T-helper 17 cell (primary cell): ENCODE results near the gene SLC24A4. TPM values are rescaled to one million over a fixed set of nuclear protein-coding genes. Genes with fewer than 3 reads are reported as not detected.

ENCODE experiments used
- ATAC-seq: fragments of 150-1000 bp; cut with Tn5 transposase; 2 replicates; pipeline ENCODE4 v1.10.0; 2021; ENCODE audit warnings: mild to moderate bottlenecking, moderate library complexity
- DNase-seq, 3 donors: peaks; one replicate each; pipeline versions ENCODE4 v3.0.0 to v3.0.0-alpha.2; 2020 to 2021
- H3K9me3 ChIP-seq: one replicate; pipeline ENCODE4 v1.7.0; 2013; ENCODE audit warnings: low read length, mild to moderate bottlenecking; ENCODE audit not compliant: control insufficient read depth, poor library complexity, severe bottlenecking
- H3K27ac Mint-ChIP-seq: one replicate; pipeline ENCODE4 v1.8.0; 2022; ENCODE audit warnings: mild to moderate bottlenecking, moderate library complexity, mixed read lengths
- H3K27me3 Mint-ChIP-seq: one replicate; pipeline ENCODE4 v1.8.0; 2022; ENCODE audit warnings: mixed read lengths
- H3K36me3 Mint-ChIP-seq: one replicate; pipeline ENCODE4 v1.8.0; 2022; ENCODE audit warnings: low read depth, mixed read lengths
- H3K4me1 Mint-ChIP-seq: one replicate; pipeline ENCODE4 v1.8.0; 2022; ENCODE audit warnings: mild to moderate bottlenecking, mixed read lengths
- H3K4me3 Mint-ChIP-seq: one replicate; pipeline ENCODE4 v1.8.0; 2022; ENCODE audit warnings: mild to moderate bottlenecking, moderate library complexity, mixed read lengths
- total RNA-seq, 4 donors: library from RNA in 2 of 4; stranded (reverse) in 2 of 4; gene quantifications; one replicate each; pipeline ENCODE4 v1.2.3 and lab custom pipeline; 2022 to 2026

The SLC24A4 gene
- total RNA-seq, 2 donors from 2014 or later, result 0.55 to 2.0 TPM

- Mint-ChIP-seq H3K27me3 (no peaks in the 10 kb centered on the region), H3K36me3 (no peaks in the 10 kb centered on the region), H3K4me1 (peaks cover 1% of the 10 kb centered on the region), H3K27ac (no peak overlapping the region), H3K4me3 (no peak overlapping the region)
- H3K9me3 ChIP-seq, result no peaks in the 10 kb centered on the region
- ATAC-seq (no peak), DNase-seq (no peak)
Observed at GRCh38 chr14:92456215-92457015, 133.4 kb downstream of the SLC24A4 start.

DNA sequence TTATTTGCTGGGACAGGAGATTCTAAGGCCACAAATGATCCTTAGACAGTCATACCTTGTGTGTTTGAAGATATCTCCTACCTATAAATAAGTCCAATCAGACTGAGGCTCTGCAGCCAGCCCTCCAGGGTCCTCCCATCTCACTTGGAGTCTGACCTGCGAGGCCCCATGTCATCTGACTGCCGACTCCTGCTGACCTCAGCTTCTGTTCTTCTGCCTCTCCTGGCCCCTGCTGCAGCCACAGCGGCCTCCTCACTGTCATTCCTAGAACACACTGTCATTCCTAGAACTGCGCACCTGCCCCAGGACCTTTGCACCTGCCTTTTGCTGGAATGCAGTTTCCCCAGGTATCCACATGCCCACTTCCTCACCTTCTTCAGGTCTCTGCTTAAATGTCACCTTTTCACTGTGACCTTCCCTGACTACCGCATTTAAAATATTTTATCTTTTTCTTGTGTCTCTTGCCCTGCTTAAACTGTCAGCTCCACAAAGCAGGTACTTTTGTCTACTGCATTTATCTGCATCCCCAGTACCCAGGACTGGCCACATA, 134.1 kb downstream of the SLC24A4 start:
- Mint-ChIP-seq H3K27me3 (no peaks in the 10 kb centered on the region), H3K4me3 (no peak overlapping the region), H3K36me3 (no peaks in the 10 kb centered on the region), H3K27ac (peak overlapping the region; percentile 62), H3K4me1 (peaks cover 3% of the 10 kb centered on the region)
- no peak for ATAC-seq
- DNase-seq, result no peak
- H3K9me3 ChIP-seq, result no peaks in the 10 kb centered on the region

- H3K9me3 ChIP-seq, result no peaks in the 10 kb centered on the region
- ATAC-seq (no peak), DNase-seq (no peak)
- Mint-ChIP-seq H3K4me3 (no peak overlapping the region), H3K36me3 (no peaks in the 10 kb centered on the region), H3K27me3 (peaks cover 8% of the 10 kb centered on the region), H3K27ac (no peak overlapping the region), H3K4me1 (peaks cover 3% of the 10 kb centered on the region)
Observed at GRCh38 chr14:92458136-92459029, 135.4 kb downstream of the SLC24A4 start.

- H3K9me3 ChIP-seq, result no peaks in the 10 kb centered on the region
- DNase-seq (no peak), ATAC-seq (no peak)
- H3K36me3 Mint-ChIP-seq, result no peaks in the 10 kb centered on the region
- peaks cover 3% of the 10 kb centered on the region for H3K4me1 Mint-ChIP-seq
- H3K4me3 Mint-ChIP-seq, result no peak overlapping the region
- H3K27ac Mint-ChIP-seq, result no peak overlapping the region
- peaks cover 9% of the 10 kb centered on the region for H3K27me3 Mint-ChIP-seq
Observed at GRCh38 chr14:92459030-92459949, 136.3 kb downstream of the SLC24A4 start.

DNA sequence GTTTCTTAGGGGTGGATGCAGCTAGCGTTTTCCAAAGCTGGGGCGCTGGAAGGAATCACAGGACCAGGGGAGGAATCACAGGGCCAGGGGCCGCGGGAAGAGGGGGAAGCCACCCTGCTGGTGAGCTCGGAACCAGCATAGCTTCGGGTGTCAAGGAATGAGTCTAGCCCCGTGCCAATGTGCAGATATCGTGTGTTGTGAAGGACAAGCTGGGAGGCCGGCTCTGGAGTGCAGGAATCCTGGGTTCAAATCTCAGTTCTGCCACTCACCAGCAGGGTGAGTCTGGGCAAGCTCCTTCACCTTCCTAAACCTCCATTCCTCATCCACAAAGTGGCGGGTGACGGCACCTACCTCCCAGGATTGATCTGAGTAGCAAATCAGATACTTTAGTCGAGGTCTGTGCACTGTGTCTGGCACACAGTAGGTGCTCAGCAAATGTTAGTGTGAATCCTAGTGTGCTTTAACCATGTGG, 137.0 kb downstream of the SLC24A4 start:
- Mint-ChIP-seq H3K4me3 (no peak overlapping the region), H3K4me1 (peaks cover 3% of the 10 kb centered on the region), H3K36me3 (no peaks in the 10 kb centered on the region), H3K27me3 (peaks cover 9% of the 10 kb centered on the region), H3K27ac (no peak overlapping the region)
- ATAC-seq, result no peak
- DNase-seq, result no peak
- H3K9me3 ChIP-seq, result no peaks in the 10 kb centered on the region

- Mint-ChIP-seq H3K4me3 (no peak overlapping the region), H3K27ac (no peak overlapping the region), H3K27me3 (peaks cover 9% of the 10 kb centered on the region), H3K4me1 (peaks cover 3% of the 10 kb centered on the region), H3K36me3 (no peaks in the 10 kb centered on the region)
- no peaks in the 10 kb centered on the region for H3K9me3 ChIP-seq
- DNase-seq (no peak), ATAC-seq (no peak)
Observed at GRCh38 chr14:92460541-92460915, 137.6 kb downstream of the SLC24A4 start.

DNA sequence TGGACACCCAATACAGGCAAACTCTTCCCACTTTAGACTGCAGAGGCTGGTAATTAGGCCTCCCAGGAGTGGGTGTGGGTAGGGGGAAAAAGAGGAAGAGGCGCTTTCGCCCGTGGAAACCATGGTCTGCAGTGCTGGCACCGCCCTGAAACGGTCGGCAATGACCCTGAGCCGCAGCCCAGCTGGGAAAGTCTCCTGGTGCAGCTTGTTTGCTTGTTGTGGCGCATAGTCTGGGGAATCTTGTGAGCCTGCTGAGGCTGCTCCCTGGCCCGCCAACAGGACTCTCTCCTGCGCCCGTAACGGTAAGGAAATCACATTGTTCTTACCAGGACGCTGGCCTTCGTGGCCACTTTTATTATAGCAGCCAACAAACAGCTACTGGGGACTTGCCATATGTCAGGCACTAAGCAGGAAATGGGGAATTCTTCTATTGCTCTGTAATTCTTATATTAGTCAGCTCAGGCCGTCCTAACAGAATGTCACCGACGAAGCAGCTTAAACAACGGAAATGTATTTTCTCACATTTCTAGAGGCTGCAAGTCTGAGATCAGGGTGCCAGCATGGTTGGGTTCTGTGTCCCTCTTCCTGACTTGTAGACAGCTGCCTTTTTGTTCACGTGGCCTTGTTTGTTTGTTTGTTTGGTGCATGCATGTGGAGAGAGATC, 138.1 kb downstream of the SLC24A4 start:
- Mint-ChIP-seq H3K27ac (no peak overlapping the region), H3K27me3 (peaks cover 9% of the 10 kb centered on the region), H3K36me3 (no peaks in the 10 kb centered on the region)

GRCh38 chr14:92461891-92462290, 138.9 kb downstream of the SLC24A4 start:
- DNase-seq, result no peak
- H3K27ac Mint-ChIP-seq, result no peak overlapping the region
- ATAC-seq, result no peak

More for the DNA sequence above, 138.1 kb downstream of the SLC24A4 start:
- ATAC-seq (no peak), DNase-seq (no peak)
- no peak overlapping the region for H3K4me3 Mint-ChIP-seq
- no peaks in the 10 kb centered on the region for H3K9me3 ChIP-seq
- H3K4me1 Mint-ChIP-seq, result peaks cover 3% of the 10 kb centered on the region

GRCh38 chr14:92462568-92462967, 139.6 kb downstream of the SLC24A4 start:
- H3K27me3 Mint-ChIP-seq, result peaks cover 9% of the 10 kb centered on the region
- no peaks in the 10 kb centered on the region for H3K36me3 Mint-ChIP-seq
- H3K27ac Mint-ChIP-seq, result no peak overlapping the region
- DNase-seq (no peak), ATAC-seq (no peak)
- peaks cover 4% of the 10 kb centered on the region for H3K9me3 ChIP-seq
- no peak overlapping the region for H3K4me3 Mint-ChIP-seq
- peaks cover 3% of the 10 kb centered on the region for H3K4me1 Mint-ChIP-seq

More at GRCh38 chr14:92461891-92462290, 138.9 kb downstream of the SLC24A4 start:
- H3K4me3 Mint-ChIP-seq, result no peak overlapping the region
- H3K4me1 Mint-ChIP-seq, result peaks cover 3% of the 10 kb centered on the region
- H3K36me3 Mint-ChIP-seq, result no peaks in the 10 kb centered on the region
- peaks cover 9% of the 10 kb centered on the region for H3K27me3 Mint-ChIP-seq
- H3K9me3 ChIP-seq, result no peaks in the 10 kb centered on the region

GRCh38 chr14:92463141-92463540, 140.2 kb downstream of the SLC24A4 start:
- DNase-seq (no peak), ATAC-seq (no peak)
- no peak overlapping the region for H3K4me3 Mint-ChIP-seq
- H3K36me3 Mint-ChIP-seq, result no peaks in the 10 kb centered on the region
- H3K9me3 ChIP-seq, result peaks cover 6% of the 10 kb centered on the region
- peaks cover 9% of the 10 kb centered on the region for H3K27me3 Mint-ChIP-seq
- H3K4me1 Mint-ChIP-seq, result peaks cover 3% of the 10 kb centered on the region
- H3K27ac Mint-ChIP-seq, result no peak overlapping the region

DNA sequence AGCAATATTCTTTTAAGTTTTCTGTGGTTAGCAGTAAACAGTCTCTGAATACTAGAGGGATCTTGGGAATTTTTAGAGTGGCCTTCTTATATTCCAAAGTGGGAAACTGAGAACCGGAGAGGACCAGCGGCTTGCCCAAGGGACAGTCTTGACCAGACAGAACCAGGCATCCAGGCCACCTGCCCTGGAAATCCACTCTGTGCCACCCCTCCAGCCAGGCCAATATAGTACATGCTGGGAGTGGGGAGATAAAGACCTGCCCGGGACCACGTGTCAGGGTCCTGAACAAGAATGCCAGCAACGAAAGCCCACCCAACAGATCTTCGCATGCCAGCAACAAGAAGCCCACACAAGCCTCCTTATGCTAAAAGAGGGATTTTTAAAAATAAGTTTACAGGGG, 141.2 kb downstream of the SLC24A4 start:
- ATAC-seq (no peak), DNase-seq (no peak)
- Mint-ChIP-seq H3K27me3 (peaks cover 9% of the 10 kb centered on the region), H3K27ac (no peak overlapping the region), H3K4me3 (no peak overlapping the region), H3K4me1 (peaks cover 3% of the 10 kb centered on the region), H3K36me3 (no peaks in the 10 kb centered on the region)
- H3K9me3 ChIP-seq, result peaks cover 6% of the 10 kb centered on the region

DNA sequence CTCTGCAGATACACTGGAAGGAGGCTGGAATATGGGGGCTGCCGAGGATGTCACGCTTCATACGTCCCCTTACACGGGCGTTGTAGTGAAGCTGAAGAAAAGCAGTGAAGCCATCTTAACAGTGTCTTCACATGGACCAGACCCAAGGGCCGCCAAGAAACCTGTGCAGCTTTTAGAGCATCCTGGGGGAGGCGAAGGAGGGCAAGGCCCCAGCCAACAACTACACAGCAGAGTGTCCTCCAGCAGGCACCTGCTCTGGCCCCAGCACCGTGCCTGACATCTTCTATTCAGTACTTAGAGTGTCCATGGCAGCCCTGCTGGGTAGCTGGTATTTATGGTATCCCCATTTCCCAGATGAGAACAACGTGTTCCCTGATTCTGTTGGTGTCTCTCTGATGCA, 141.8 kb downstream of the SLC24A4 start:
- H3K9me3 ChIP-seq, result peaks cover 6% of the 10 kb centered on the region
- no peak overlapping the region for H3K27ac Mint-ChIP-seq
- DNase-seq, result no peak
- no peak overlapping the region for H3K4me3 Mint-ChIP-seq
- ATAC-seq, result no peak
- peaks cover 3% of the 10 kb centered on the region for H3K4me1 Mint-ChIP-seq
- H3K36me3 Mint-ChIP-seq, result no peaks in the 10 kb centered on the region
- H3K27me3 Mint-ChIP-seq, result peaks cover 9% of the 10 kb centered on the region
